ENCODE data around the gene RGS6.
"Not testable (repeated sequence)": the region's sequence is repeated elsewhere in the genome, so short reads cannot be mapped to it uniquely, and the experiment has no call there.

RGS6 gene

GRCh38 chr14:72472845-72473244, 540.6 kb downstream of the RGS6 start:
- TF ChIP-seq, protein P1, sequence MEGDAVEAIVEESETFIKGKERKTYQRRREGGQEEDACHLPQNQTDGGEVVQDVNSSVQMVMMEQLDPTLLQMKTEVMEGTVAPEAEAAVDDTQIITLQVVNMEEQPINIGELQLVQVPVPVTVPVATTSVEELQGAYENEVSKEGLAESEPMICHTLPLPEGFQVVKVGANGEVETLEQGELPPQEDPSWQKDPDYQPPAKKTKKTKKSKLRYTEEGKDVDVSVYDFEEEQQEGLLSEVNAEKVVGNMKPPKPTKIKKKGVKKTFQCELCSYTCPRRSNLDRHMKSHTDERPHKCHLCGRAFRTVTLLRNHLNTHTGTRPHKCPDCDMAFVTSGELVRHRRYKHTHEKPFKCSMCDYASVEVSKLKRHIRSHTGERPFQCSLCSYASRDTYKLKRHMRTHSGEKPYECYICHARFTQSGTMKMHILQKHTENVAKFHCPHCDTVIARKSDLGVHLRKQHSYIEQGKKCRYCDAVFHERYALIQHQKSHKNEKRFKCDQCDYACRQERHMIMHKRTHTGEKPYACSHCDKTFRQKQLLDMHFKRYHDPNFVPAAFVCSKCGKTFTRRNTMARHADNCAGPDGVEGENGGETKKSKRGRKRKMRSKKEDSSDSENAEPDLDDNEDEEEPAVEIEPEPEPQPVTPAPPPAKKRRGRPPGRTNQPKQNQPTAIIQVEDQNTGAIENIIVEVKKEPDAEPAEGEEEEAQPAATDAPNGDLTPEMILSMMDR (IDR thresholded peaks at IDR 0.05; ENCODE audit: low read depth, low read length), result no peak

DNA sequence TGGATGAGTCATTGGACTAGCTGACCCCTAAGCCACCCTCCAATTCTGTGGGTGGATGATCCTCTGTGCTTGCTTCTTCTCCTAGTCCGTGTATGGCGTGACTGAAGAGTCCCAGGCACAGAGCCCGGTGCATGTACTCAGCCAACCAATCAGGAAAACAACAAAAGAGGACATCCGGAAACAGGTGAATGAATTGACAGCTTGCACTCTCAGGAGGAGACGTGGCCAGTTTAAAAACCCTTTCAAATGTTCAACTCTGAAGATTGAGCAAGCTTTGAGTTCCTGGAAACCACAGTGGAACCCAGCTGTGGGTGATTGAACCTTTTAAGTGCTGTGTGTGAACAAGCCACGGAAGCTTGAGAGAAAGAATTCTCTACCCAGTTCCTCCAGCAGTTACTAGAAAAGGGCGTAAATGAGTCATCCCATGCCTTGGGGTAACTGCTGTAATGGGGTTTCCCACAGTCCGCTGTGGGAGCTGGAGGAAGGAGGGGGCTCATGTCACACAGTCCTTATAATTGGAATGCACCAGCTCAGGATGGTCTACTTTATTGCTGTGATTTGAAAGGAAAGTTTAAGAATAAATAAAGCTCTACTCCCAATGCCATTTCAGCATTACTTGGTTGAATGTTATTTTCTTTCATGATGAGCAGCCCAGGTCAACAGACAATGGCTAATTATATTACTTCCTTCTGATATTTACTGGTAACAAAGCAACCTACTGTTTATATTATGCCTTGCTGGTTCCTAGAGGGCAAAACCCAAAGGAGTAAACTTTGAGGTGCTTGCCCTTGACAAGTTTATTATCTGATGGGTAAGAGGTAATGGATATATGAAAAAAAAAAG, 544.6 kb downstream of the RGS6 start:
- no peak overlapping the region for H3K4me3 ChIP-seq (ENCODE audit: low read depth, low read length)
- TF ChIP-seq, protein P1 (IDR thresholded peaks at IDR 0.05; ENCODE audit: low read depth, low read length), result no peak

More at GRCh38 chr14:72472845-72473244, 540.6 kb downstream of the RGS6 start:
- no peak overlapping the region for H3K4me3 ChIP-seq (ENCODE audit: low read depth, low read length)

- H3K4me3 ChIP-seq (ENCODE audit: low read depth, low read length), result not testable (repeated sequence)
These were observed 545.3 kb downstream of the RGS6 start for GRCh38 chr14:72477578-72477977.

- H3K4me3 ChIP-seq (ENCODE audit: low read depth, low read length), result no peak overlapping the region
These were observed 546.3 kb downstream of the RGS6 start for GRCh38 chr14:72478471-72478893.

DNA sequence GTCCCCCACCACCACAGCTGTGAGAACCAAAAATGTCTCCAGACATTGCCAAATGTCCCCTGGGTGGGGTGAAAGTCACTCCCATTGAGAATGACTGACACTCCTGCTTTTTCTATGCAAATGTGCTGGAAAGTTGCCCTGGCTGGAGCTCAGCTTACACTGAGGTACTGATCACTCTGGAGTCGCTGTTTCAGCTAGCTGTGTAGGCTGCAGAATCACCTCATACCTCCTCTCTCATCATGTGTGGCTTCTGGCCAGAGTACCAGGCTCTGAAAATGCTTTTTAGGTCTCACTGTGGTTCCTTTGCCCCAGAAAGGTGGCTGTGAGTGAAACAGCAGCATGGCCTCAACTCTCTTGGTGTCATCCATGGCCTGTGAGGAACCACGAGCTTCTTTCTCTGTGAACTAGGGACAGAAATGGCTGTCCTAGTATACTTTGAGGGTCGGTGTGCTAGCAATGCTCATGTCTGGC, 547.3 kb downstream of the RGS6 start:
- TF ChIP-seq, protein P1 (IDR thresholded peaks at IDR 0.05; ENCODE audit: low read depth, low read length), result no peak
- no peak overlapping the region for H3K4me3 ChIP-seq (ENCODE audit: low read depth, low read length)

More at GRCh38 chr14:72478471-72478893, 546.3 kb downstream of the RGS6 start:
- TF ChIP-seq, protein P1 (IDR thresholded peaks at IDR 0.05; ENCODE audit: low read depth, low read length), result no peak

DNA sequence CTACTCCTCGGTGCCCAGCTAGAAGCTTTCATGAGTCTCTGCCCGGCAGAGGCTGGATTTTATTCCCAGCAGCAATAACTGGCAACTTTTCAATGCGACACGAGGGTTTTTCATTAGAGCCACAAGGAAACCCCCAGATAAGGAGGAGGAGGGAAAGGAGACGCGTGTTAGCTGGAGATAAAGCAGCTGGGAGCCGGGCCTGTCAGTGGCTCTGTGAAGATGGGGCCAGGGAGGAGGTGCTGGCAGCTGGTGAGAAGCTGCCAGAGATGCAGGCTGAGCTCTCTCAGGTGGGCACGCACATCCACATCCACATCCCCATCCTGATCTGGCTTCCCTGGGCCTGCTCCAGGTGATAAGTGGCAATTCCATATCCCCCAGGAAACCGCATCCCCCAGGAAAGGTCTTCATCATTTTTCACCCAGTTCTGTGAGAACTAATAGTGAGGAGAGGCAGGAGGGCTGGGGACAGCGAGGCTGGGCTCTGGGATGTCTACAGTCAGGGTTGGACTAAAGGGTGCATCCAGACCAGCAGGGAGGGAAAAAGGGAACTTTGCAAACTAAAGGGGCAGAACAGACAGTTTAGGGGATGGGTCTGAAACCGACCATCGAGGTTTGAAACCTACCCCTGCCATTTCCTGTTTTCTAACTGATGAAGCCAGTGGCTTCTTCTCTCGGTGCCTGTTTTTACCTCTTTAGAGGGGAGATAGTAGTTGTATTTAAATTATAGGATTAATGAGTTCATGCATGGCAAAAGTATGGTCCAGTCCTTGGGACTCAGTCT, 548.4 kb downstream of the RGS6 start:
- TF ChIP-seq, protein P1 (IDR thresholded peaks at IDR 0.05; ENCODE audit: low read depth, low read length), result no peak
- no peak overlapping the region for H3K4me3 ChIP-seq (ENCODE audit: low read depth, low read length)

- TF ChIP-seq, protein P1 (IDR thresholded peaks at IDR 0.05; ENCODE audit: low read depth, low read length), result no peak
- H3K4me3 ChIP-seq (ENCODE audit: low read depth, low read length), result no peak overlapping the region
These were observed 551.1 kb downstream of the RGS6 start for GRCh38 chr14:72483311-72483710.

All from WI38 (cell line).